A673 (cell line): Measurements from ENCODE around the gene ALPI.

Experiments used
- EZH2 ChIP-seq: fragments of 200-600 bp; sonication (generic); IDR thresholded peaks from 2 replicates; pipeline ENCODE4 v1.6.1; 2017; ENCODE audit warnings: borderline replicate concordance, low read depth, mild to moderate bottlenecking, mixed read lengths, antibody characterized with exemption, low read length; ENCODE audit not compliant: poor library complexity, severe bottlenecking
- TF ChIP-seq, protein P1 (sequence below): fragments of 300-800, 200-600 bp; sonication (generic); conservative IDR thresholded peaks from 2 replicates; pipeline ENCODE4 v1.5.1; 2017; ENCODE audit warnings: low read depth, mild to moderate bottlenecking, antibody characterized with exemption, low read length, moderate library complexity, mixed read lengths

GRCh38 chr2:232466221-232466620, 10.3 kb downstream of the ALPI start:
- TF ChIP-seq, protein P1, sequence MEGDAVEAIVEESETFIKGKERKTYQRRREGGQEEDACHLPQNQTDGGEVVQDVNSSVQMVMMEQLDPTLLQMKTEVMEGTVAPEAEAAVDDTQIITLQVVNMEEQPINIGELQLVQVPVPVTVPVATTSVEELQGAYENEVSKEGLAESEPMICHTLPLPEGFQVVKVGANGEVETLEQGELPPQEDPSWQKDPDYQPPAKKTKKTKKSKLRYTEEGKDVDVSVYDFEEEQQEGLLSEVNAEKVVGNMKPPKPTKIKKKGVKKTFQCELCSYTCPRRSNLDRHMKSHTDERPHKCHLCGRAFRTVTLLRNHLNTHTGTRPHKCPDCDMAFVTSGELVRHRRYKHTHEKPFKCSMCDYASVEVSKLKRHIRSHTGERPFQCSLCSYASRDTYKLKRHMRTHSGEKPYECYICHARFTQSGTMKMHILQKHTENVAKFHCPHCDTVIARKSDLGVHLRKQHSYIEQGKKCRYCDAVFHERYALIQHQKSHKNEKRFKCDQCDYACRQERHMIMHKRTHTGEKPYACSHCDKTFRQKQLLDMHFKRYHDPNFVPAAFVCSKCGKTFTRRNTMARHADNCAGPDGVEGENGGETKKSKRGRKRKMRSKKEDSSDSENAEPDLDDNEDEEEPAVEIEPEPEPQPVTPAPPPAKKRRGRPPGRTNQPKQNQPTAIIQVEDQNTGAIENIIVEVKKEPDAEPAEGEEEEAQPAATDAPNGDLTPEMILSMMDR: no peak
- no peak for TF ChIP-seq EZH2
